Umbilical cord (tissue), 2 donors: ENCODE measurements around the gene FBLN1. TPM values are rescaled to one million over a fixed set of nuclear protein-coding genes. Genes with fewer than 3 reads are reported as not detected.

Source experiments
- DNase-seq: peaks from one replicate; pipeline ENCODE4 v3.0.0-alpha.2; 2015; ENCODE audit warnings: low spot score
- total RNA-seq: library from RNA; depleted of rRNA; stranded (reverse); fragments of >200 nt; gene quantifications from one replicate; pipeline ENCODE4 v1.2.3, GENCODE V29; 2014; ENCODE audit warnings: low replicate concordance; ENCODE audit not compliant: insufficient read depth

Gene FBLN1
- total RNA-seq, 1 donor from 2014 or later, result 248 TPM

DNA sequence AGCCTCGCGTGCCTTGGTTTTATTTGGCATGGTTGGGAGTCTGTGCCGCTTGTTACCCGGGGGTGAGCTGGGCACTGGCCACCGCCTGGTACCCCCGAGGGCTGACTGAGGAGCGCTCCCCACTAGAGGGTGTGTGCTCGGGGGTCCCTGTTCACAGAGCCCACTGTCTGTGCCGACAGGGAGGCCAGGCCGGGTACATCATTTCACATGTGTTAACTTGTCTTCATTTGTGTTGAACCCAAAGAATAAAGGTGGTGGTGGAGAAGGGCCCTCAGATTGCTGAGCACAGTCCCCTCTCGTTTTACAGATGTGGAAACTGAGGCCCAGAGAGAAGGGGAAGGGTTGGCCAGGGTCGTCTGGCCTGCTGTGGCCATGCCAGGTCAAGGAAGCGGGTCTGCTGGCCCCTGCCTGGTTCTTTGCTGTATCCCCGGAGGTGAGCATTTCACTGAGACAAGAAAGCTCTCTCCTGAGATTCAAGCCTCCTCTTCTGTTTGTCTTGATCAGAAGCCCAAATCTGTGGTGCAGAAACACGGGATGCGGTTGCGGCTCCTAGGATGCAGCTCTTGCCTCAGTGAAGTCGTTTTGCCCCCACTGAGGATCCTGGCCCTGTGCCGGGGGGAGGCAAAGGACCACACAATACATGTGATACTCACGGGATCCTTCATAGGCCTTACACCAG lies 60.8 kb downstream of the FBLN1 start:
- no peak for DNase-seq

DNA sequence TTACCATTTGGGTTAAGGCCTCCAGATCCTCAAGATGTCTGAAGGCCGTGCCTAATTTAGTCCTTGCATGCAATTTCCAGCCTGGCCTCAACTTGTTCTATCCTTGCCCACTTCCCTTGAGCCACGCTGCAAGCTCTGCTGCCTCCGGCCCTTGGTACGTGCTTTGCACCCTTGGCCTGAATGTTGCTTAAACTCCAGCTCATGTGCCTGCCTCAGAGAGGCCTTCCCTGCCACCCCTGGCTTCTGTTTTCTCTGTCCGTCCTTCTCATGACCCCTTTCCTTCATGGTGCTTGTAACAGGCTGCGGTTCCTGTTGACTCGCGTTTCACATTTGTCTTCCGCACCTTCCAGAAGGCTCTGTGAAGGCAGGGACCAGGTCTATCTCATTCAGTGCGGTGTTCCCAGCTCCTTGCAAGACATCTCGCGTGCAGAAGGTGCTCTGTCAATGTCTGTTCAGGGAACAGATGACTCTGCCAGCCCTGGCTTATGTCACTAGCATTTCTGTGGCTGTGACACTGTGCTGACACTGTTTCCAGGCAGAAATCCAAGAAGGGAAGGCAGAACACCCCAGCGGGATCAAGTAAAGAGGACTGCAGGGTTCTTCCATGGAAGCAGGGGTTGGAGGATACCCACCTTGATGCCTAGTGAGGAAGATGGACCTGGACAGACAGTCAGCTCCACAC lies 61.8 kb downstream of the FBLN1 start:
- DNase-seq, result no peak

DNA sequence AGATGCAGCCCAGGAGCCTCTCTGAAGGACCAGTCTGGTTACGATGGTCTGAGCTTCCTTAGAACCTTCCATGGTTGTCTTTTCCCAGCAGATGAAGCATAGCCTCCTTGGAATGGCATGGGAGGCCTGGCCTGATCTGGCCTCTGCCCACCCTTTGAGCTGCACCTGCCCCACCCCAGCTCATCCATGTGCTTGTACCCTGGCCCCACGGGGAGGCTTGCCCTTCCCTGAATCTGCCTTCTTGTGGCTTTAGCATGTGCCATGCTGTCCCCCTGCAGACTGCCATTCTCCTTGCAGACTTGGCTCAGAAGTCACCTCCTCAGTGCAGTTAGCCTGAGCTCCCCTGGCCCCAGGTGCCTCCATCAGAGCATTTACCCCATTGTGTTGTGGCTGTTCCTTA lies 62.5 kb downstream of the FBLN1 start:
- DNase-seq, result no peak

DNA sequence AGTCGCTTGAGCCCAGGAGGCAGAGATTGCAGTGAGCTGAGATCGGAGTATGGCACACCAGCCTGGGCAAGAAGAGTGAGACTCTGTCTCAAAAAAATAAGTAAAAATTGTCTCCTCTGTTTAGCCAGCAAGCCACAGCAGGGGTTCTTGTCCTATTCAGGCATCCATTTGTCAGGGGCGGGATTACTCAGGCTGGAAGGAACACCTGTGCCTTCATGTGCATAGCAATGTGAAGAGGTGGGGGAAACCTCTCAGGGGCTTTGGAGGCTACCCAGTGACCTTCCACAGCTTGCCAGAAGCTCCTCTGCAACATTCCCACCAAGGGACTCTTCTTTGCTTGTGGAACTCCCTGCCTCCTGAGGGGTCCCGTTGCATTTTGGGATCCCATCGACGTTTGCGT lies 63.3 kb downstream of the FBLN1 start:
- no peak for DNase-seq

DNA sequence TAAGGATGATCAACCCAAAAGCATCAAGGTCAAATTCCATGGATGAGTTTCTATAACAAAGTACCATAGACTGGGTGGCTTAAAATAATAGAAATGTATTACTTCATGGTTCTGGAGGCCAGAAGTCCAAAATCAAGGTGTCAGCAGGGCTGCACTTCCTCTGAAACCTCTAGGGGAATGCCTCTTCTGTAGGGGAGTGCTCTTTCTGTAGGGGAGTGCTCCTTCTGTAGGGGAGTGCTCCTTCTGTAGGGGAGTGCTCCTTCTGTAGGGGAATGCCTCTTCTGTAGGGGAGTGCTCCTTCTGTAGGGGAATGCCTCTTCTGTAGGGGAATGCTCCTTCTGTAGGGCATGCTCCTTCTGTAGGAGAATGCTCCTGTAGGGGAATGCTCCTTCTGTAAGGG lies 65.5 kb downstream of the FBLN1 start:
- DNase-seq, result no peak

DNA sequence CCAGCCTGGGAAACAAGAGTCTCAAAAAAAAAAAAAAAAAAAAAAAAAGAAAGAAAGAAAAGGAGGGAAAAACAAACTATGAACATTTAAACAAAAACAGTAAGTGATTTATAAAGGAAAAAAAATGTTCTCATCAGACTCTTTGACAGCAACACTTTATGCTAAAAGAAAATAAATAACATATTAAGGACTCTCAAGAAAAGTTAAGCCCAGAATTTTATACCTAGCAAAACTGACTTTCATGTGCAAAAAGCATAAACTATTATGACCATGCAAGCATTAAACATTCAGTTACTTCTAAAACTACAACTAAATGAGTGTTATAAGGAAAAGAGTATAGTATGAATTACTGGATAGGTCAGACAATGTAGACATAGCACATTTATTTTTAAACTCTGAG lies 68.4 kb downstream of the FBLN1 start:
- DNase-seq, result no peak

DNA sequence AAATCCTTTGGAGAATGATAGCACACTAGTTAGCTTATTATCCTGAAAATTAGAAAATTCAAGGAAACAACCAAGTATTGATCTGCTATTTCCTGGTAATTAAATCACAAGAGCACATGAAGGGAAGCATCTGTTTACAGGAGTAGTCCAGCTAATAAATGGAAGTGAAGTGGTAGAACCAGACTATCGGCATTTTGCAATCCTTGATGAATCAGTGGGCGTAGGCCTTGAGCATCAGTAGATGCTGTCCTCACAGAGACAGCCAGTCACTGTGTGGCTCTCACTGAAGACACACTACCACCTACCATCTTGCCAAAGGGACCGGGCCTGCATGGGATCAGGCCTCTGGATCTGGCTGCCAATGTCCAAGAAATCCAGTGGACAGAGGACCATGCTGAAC lies 69.8 kb downstream of the FBLN1 start:
- no peak for DNase-seq

DNA sequence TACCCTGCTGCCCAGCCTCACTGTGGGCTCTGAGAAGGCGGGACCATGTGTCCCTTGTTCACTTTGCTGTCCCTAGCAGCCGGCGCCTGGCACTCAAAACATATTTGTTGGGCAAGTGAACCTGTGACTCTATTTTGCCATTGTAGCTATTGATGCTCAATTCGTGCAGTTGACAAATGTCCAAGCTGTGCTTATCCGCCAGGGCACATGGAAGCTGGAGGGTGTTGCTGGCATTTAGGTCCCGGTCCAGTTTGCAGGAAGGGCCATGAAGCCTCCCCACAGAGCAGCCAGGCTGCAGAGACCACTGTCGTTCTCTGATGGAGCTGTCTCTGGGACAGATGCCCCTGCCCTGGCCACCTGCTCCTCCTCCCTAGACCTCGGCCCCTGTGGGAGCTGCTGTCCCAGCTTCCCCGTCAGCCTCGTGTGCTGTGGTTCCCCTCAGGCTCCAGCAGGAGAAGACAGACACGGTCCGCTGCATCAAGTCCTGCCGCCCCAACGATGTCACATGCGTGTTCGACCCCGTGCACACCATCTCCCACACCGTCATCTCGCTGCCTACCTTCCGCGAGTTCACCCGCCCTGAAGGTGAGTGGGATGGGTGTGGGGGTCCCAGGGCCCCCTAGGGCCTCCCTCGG lies 71.5 kb downstream of the FBLN1 start:
- DNase-seq, result no peak

DNA sequence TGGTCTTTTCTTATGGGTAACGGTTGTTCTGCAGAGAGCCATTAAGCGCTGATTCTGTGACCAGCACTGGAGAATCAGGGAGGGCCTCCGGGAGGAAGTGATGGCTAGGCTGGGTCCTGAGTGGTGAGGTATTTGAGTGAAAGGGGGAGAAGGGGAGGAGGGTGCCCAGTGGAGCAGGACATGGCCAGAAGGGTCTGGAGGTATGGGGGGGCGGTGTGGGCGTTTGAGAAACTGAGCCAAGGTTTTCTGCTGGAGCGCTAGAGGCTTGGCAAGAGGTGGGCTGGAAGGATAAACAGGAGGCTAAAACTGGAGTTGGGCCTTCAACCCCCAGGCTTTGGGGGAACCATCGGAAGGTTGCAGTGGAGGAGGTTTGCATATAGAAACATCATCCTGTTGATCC lies 72.5 kb downstream of the FBLN1 start:
- no peak for DNase-seq

DNA sequence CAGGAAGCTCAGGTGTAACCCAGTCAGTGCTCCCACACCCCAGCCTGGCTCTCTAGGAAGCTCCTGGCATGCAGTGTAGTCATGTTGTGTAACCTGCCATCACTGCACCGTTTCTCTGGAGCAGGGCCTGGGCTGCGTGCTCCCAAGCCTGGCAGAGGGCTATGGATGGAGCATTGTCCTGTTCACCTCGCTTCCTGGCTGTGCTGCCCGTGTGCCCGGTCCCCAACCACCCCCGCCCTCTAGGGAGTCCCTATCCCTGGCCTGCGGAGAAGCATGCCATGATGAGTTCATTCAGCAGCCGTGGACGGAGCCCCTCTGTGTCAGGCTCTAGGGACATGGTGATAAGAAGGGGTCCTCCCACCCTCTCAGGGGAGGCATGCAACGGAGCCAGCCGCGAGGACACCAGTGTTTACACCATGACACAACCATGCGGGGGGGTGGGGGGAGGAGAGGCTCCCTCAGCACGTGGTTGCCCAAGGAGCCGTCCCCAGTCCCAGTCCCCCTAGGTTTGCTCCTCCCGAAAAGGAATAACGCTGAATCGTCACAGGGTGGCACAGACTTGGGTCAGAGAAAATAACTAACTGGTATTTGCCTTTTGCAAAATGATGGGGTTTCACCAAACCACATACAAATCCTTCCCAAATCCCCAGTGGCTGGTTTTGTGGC lies 73.1 kb downstream of the FBLN1 start:
- DNase-seq, result no peak

DNA sequence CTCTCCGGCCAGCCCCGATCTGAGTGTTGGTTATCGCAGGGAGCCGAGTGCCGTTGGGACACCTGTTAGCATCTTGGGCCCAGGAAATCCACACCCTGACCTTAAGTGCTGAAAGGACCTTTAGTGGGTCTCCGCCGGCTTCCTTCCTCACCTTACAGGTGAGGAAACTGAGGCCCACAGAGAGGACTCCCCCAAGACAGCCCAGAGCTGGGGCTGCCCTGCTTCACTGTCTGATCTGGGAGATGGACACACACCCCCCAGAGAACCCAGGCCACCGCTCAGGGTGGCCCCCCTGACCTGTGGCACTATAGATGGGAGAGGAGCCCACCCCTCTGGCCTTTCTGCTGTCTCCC lies 73.6 kb downstream of the FBLN1 start:
- no peak for DNase-seq

DNA sequence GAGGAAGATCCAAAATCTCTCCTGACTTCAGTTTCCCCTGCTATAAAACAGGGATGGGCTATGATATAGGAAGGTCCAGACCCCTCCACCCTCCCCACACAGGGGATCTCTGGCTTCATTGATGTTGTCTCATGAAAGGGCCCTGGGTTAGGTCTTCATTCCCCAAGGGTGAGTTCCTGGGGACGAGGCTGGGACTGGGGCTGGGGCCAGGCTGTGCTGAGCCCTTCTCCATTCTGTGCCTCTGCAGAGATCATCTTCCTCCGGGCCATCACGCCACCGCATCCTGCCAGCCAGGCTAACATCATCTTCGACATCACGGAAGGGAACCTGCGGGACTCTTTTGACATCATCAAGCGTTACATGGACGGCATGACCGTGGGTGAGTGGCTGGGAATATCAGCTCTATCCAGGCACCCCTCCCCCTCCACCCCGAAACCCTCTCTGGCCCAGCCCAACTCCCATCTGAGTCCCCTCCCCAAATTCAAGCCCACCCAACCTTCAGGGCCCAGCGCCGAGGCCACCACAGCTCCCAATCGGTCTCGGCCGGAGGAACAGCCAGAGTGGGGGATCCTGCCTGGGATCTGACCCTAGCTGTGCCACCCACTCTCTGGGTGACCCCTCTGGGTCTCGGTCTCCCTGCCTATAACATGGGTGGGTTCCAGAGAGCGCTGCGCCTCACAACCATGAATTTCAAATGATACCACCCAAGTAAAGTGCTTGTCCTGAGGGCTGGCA lies 74.2 kb downstream of the FBLN1 start:
- no peak for DNase-seq

DNA sequence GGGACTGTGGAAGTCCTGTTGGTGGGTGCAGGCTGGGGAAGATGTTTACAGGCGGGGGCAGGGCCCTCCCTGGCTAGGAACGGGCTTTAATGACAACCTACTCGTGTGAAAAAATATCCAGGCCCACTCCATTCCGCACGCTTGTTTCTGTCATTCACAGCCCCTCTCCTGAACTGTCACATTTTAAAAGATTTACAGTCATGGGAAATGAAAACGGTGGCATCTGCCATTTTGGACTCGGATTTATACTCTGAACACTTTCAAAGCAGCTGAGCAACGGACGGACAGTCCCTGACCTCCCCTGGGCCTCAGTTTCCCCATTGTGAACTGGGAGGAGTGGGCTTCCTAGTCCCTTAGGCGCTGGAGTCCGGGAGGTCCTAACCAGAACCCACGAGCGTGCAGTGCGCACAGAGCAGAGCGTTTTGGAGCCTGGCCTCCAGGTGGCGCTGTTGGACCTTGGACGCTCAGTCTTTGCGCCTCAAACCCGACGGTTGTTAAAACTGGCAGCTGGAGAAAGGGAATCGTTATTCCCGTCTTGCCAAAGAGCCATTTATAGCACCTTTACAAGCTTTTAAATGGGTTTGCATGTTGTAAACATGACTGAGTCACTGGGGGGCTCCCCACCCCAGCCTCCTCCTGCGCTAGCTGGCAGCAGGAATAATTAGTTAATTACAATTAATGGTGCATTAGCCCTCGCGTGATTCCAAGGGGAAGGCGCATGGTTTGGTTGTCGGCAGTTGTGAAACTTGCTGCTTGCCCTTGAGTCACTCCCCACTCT lies 75.3 kb downstream of the FBLN1 start:
- peak; percentile 83 for DNase-seq

DNA sequence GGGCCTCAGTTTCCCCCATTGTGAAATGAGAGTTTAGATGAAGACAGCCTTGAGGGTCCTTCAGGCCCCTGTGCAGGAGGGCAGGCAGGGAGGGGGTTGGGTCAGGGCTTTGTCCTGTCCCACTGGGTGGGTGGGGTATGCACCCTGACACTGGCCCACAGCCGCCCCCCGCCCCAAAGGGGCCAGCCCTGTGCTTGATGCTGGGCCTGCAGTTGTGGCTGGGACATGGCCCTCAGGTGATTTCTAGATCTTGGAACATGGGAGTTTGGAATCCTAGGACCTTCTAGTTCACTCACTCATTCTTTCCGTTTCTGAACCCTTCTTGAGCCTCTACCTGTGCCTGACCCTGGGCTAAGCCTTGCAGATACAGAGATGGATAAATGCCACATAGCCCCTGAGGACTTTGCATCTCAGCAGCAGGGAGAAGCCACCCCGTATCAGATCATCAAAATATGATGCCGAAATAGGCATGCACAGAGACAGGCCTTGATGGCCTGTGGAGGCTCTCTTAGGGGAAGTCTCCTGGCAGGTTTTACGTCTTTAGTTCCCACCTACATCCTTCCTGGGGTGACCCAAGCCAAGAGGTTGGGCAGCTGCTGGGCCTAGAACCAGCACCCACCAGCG lies 76.0 kb downstream of the FBLN1 start:
- DNase-seq, result no peak

DNA sequence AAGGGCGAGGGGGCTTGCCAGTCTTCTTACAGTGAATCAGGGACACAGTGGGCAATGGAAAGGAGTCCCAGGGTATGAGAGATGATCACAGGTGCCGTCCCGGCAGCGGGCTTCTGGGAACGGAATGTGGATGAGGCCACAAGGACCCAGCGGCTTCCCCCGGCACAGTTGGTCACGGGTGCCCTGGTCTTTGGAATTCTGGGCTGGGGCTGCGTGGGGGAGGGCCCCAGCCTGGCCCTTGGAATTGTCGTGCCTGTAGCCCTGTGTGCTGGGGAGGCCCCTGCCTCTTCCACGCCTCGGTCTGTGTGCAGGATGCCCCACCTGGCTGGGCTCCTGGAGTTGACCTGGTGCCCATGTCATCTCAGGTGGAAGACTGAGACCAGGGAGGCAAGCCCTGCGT lies 76.6 kb downstream of the FBLN1 start:
- no peak for DNase-seq

DNA sequence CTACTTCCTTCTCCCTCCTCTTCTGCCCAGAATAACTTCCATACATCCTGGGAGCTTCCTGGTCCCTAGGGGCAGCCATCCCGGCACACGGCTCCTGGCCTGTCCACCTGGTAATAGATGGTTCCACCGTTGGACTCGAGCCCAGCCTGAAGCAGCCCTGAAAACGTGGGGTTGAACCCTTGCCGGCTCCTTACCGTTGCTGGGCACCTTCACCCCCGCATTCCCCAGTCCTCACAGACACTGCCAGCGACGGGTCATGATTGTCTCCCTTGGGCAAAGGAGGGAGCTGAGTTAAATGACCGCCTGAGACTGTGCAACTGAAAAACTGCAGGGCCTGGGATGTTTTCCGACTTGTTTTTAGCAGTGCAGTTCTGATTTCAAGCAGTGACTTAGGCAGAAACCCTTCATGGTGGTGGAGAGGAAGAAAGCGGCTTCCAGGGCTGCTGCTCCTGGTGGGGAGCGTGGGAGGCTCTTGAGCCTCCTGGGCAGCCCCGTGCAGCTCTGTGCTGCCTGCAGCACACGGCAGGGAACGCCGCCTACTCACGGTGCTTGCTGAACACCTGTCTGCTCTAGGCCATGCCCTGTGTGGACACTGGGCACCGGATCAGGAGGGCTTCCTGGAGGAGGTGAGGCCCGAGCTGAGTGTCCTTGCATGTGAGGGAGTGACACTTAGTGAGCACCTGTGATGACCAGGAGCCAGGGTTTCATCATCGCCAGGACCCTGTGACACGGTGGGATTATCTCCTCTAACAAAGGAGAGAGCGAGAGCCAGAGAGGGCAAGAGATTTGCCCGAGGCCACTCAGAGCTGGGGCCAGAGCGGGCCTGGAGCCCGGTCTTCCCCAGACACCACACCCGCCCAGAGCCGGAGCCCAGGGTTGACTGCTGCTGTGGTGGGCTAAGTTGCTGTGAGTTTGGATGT lies 77.4 kb downstream of the FBLN1 start:
- no peak for DNase-seq

DNA sequence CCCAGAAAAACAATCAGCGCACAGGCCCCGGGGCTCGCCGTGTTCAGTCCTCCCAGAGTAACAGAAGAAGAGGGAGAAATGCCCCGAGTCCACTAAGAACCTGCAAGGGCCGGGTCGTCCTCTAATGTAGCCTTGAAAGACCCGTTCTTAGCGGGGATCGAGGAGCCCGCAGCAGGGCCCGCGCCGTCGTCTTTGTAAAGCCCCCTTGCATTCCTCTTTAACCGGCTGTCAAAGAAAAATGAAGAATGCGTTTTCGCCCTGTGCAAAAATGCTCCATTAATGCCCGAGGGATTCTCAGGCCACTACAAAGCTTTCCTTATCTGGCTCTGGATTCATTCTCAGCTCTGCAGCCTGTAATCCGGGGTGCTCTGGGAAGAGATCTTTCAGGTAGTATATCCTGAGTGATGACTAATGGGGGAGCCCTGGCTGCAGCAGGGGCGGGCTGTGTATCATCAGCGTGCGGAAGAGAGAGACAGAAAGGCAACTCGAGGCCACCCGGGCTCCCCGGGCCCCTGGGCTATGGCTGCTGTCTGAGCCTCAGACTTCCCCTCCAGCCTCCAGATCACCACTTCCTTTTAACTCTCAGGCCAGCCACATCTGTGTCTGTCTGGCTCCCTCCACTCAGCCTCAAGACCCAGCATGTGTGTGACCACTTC lies 78.2 kb downstream of the FBLN1 start:
- DNase-seq, result peak; percentile 98

DNA sequence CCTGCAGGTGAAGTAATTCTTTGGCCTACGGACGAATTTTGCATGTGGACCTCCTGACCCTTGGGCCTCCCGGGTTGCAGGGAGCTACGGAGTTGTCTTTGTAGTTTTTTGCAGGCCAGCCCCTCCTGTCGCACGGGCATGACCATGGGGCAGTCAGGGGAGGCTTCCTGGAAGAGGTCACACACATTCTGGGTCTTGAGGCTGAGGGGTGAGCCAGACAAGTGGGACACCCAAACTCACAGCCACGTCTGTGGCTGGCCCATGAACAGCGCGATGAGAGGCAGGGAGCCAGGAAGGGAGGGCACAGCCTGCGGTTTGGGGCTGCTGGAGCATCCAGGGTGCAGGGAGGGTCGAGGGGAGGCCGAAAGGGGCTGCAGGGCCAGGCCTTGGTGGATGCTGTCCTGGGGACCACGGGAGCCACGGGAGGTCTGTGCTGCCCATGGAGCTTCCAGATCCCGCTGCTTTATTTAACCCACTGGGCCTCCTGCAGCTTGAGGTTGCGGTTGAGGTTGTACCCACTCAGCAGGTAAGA lies 78.9 kb downstream of the FBLN1 start:
- DNase-seq, result no peak
